GM12878 (cell line): Measurements from ENCODE around the gene WTAP.

ENCODE experiments used
- ATF7 ChIP-seq: fragments of 450-650 bp; IDR thresholded peaks from 2 replicates; pipeline ENCODE4 v1.6.1; 2016; ENCODE audit warnings: low read depth, mild to moderate bottlenecking
- CTCF ChIP-seq, 3 experiments: IDR thresholded peaks in 2 of 3; conservative IDR thresholded peaks in 1 of 3; 2 replicates each; pipeline ENCODE4 v1.5.1; 2011; ENCODE audit warnings: low read depth in 3 of 3, low read length in 3 of 3, mild to moderate bottlenecking in 3 of 3, control low read depth in 2 of 3, moderate library complexity in 2 of 3, inconsistent platforms in 1 of 3, mixed read lengths in 1 of 3; ENCODE audit not compliant: control insufficient read depth in 2 of 3, insufficient read depth in 1 of 3; ENCODE audit errors: extremely low read depth in 1 of 3
- CUX1 ChIP-seq: IDR thresholded peaks from 2 replicates; pipeline ENCODE4 v1.6.1; 2012; ENCODE audit warnings: improper control_type of control experiment, low read depth, low read length; ENCODE audit not compliant: insufficient replicate concordance
- HDAC2 ChIP-seq: fragments of 200-600 bp; sonication (generic); IDR thresholded peaks from 2 replicates; pipeline ENCODE4 v1.6.1; 2017
- REST ChIP-seq: IDR thresholded peaks from 2 replicates; pipeline ENCODE4 v1.6.1; 2012; ENCODE audit warnings: mild to moderate bottlenecking, low read depth, low read length
- SMAD1 ChIP-seq: fragments of 450-650 bp; IDR thresholded peaks from 2 replicates; pipeline ENCODE4 v1.6.1; 2018; ENCODE audit warnings: mild to moderate bottlenecking, low read depth; ENCODE audit not compliant: partially characterized antibody
- YY1 ChIP-seq: IDR thresholded peaks from 2 replicates; pipeline ENCODE4 v1.6.1; 2011; ENCODE audit warnings: low read depth, mild to moderate bottlenecking, low read length

- TF ChIP-seq CTCF (IDR thresholded peaks at IDR 0.05 in 2 of 3, conservative IDR thresholded peaks at IDR 0.05 in 1 of 3; ENCODE audit: control insufficient read depth in 2 of 3, extremely low read depth in 1 of 3, insufficient read depth in 1 of 3, low read depth in 3 of 3, low read length in 3 of 3) (no peak), SMAD1 (no peak), ATF7 (no peak), HDAC2 (no peak), CUX1 (no peak), YY1 (no peak), REST (no peak)
Observed at GRCh38 chr6:159715605-159716004, 11.7 kb upstream of the WTAP start.
